ENCODE results near the gene TRAF2.
"Not testable (repeated sequence)": the region's sequence is repeated elsewhere in the genome, so short reads cannot be mapped to it uniquely, and the experiment has no call there.

GRCh38 chr9:136843801-136844740, 42.2 kb upstream of the TRAF2 start:
- not testable (repeated sequence) for TF ChIP-seq POLR2A, EP300, POLR2AphosphoS5 (IDR thresholded peaks at IDR 0.05)
- TF ChIP-seq, protein P1, sequence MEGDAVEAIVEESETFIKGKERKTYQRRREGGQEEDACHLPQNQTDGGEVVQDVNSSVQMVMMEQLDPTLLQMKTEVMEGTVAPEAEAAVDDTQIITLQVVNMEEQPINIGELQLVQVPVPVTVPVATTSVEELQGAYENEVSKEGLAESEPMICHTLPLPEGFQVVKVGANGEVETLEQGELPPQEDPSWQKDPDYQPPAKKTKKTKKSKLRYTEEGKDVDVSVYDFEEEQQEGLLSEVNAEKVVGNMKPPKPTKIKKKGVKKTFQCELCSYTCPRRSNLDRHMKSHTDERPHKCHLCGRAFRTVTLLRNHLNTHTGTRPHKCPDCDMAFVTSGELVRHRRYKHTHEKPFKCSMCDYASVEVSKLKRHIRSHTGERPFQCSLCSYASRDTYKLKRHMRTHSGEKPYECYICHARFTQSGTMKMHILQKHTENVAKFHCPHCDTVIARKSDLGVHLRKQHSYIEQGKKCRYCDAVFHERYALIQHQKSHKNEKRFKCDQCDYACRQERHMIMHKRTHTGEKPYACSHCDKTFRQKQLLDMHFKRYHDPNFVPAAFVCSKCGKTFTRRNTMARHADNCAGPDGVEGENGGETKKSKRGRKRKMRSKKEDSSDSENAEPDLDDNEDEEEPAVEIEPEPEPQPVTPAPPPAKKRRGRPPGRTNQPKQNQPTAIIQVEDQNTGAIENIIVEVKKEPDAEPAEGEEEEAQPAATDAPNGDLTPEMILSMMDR (IDR thresholded peaks at IDR 0.05), result peak; percentile 11 to 74
